Gastrocnemius medialis (tissue), 4 donors: Measurements from ENCODE around the gene GRK6. TPM values are rescaled to one million over a fixed set of nuclear protein-coding genes. Genes with fewer than 3 reads are reported as not detected.

Source experiments
- ATAC-seq, 2 donors: fragments of 150-250 bp; one replicate each; pipeline ENCODE4 v1.9.1; 2016
- DNase-seq, 2 donors: peaks; one replicate each; pipeline ENCODE4 v3.0.0-alpha.2; 2019
- H3K27ac ChIP-seq, 4 donors: fragments of 200-600 bp; sonication (generic); 1 replicate in 1 of 4; 2 replicates in 3 of 4; pipeline ENCODE4 v1.5.1; 2016 to 2018; ENCODE audit warnings: mild to moderate bottlenecking in 2 of 4, moderate library complexity in 1 of 4
- H3K27me3 ChIP-seq, 3 donors: fragments of 200-600 bp; sonication (generic) in 2 of 3; 1 replicate in 1 of 3; 2 replicates in 2 of 3; pipeline versions ENCODE4 v1.5.1 to v1.6.0; 2016 to 2019; ENCODE audit warnings: mild to moderate bottlenecking in 1 of 3, moderate library complexity in 1 of 3
- H3K36me3 ChIP-seq, 2 donors: fragments of 200-600 bp; sonication (generic) in 1 of 2; one replicate each; pipeline ENCODE4 v1.5.1; 2017 to 2018
- H3K4me1 ChIP-seq, 2 donors: fragments of 200-600 bp; sonication (generic) in 1 of 2; one replicate each; pipeline ENCODE4 v1.5.1; 2016 to 2017; ENCODE audit warnings: mild to moderate bottlenecking in 2 of 2
- H3K4me3 ChIP-seq, 4 donors: fragments of 200-600 bp; sonication (generic) in 3 of 4; 1 replicate in 1 of 4; 2 replicates in 3 of 4; pipeline ENCODE4 v1.5.1; 2016 to 2019; ENCODE audit warnings: mild to moderate bottlenecking in 2 of 4
- H3K9me3 ChIP-seq, 3 donors: fragments of 200-600 bp; sonication (generic) in 2 of 3; 1 replicate in 1 of 3; 2 replicates in 2 of 3; pipeline ENCODE4 v1.5.1; 2016 to 2019
- CTCF ChIP-seq, 5 experiments: fragments of 450-650 bp in 3 of 5; fragments of 200-600 bp in 2 of 5; sonication (generic) in 2 of 5; IDR thresholded peaks in 4 of 5; conservative IDR thresholded peaks in 1 of 5; 1 replicate in 4 of 5; 2 replicates in 1 of 5; pipeline ENCODE4 v1.5.1; 2016 to 2019; ENCODE audit warnings: antibody characterized with exemption in 5 of 5, mild to moderate bottlenecking in 3 of 5, moderate library complexity in 3 of 5
- POLR2A ChIP-seq, 2 donors: fragments of 450-650 bp; IDR thresholded peaks; one replicate each; pipeline ENCODE4 v1.6.1; 2017; ENCODE audit warnings: antibody characterized with exemption in 2 of 2, mild to moderate bottlenecking in 2 of 2, moderate library complexity in 2 of 2
- in situ Hi-C, 4 donors: fragments of 200-750 bp; cut with MboI; loops; one replicate each; pipeline versions ENCODE4 v1.15.0 to v1.8.0; 2017; ENCODE audit warnings: low sequenced_read_pairs in 4 of 4
- intact Hi-C: fragments of 100-400 bp; cut with DNase I; formaldehyde crosslinking; loops from one replicate; pipeline ENCODE4 v1.15.1; 2023; ENCODE audit warnings: low total_unique reads
- total RNA-seq, 4 donors: library from RNA; depleted of rRNA; stranded (reverse); fragments of >200 nt; gene quantifications; one replicate each; pipeline versions ENCODE4 v1.1.0 to v1.2.3, GENCODE V29; 2016

GRK6 gene
- total RNA-seq, 4 donors from 2014 or later = 12.7 to 40.5 (median 32.2) TPM

DNA sequence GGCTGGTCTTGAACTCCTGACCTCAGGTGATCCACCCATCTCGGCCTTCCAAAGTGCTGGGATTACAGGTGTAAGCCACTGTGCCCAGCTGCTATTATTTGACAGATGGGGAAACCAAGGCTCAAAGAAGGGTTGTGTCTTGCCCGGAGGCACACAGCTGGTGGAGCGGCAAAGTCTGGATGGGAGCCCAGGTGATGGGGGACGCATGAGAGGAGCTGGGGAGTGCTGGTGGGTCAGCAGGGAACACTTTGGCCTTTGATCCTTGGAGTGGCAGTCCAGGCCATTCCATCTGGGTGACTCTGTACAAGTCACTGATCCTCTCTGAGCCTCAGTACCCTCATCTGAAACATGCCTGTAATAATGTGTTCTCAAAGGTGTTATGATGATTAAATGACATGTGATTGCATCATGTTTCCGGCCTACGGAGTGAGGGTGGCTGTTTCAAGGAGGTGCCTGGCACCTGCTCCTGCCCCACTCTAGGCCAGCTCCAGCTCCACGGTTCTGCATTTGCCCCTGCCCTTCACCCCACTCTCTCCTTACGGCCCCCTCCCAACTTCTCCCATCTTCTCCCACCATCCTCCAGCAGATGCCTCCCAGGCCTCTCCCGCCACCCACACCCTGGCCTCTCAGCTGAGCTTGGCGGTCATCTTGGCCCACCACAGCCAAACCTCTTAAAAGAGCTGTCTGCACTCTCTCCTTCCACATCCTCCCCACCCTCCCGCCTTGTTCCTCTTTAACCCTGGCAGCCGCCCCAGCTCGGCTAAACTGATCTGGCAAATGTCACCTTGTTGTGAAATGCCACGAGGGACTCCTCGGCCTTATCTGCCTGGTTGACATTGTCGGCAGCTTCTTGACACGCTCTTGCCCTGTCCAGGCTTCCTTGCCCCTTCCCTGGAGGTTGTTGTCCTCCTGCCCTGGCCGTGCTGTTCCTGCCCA, 52.5 kb downstream of the GRK6 start:
- DNase-seq (peak; percentile 83 to 92), ATAC-seq (peak; percentile 82 to 88)
- Histone ChIP-seq H3K27me3 (no peaks in the 10 kb centered on the region), H3K4me1 (peaks cover 26 to 50% of the 10 kb centered on the region in 2 donors), H3K9me3 (no peaks in the 10 kb centered on the region), H3K4me3 (no peak overlapping the region), H3K36me3 (peaks cover 0 to 7% of the 10 kb centered on the region in 2 donors), H3K27ac (peak overlapping the region; percentile 81 to 96 (median 87))
- intact Hi-C loops (loop anchor here (1.0 to 2.0 kb wide), 2 partner anchors 18 to 22 kb away; partner anchors contain the start of gene PDLIM7), in situ Hi-C loops (no loop called here)
- no peak for TF ChIP-seq POLR2A (IDR thresholded peaks at IDR 0.05)
- TF ChIP-seq CTCF (IDR thresholded peaks at IDR 0.05 in 4 of 5, conservative IDR thresholded peaks at IDR 0.05 in 1 of 5) = no peak

DNA sequence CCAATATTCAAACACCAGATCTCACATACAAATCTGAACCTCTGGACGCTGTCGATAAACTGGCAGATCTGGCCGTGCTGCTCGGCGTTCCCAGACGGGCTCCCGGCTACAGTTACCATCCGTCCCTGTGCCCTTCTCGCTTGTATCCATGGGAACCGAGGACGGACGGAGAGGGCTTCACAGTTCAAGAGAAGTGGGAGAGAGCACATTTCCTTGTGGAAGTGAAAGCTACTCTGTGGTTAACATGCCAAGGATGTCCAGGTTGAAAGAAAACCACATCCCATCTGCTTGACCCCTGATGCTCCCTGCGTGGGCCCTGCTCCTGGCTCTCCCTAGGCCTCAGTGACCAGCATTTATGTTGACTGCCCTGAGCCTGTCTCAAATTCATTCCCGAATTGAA, 53.3 kb downstream of the GRK6 start:
- H3K4me1 ChIP-seq = peaks cover 34 to 58% of the 10 kb centered on the region in 2 donors
- TF ChIP-seq CTCF (IDR thresholded peaks at IDR 0.05 in 4 of 5, conservative IDR thresholded peaks at IDR 0.05 in 1 of 5) (no peak), POLR2A (IDR thresholded peaks at IDR 0.05) (no peak)
- no peaks in the 10 kb centered on the region for H3K9me3 ChIP-seq
- in situ Hi-C loops = no loop called here
- H3K27me3 ChIP-seq = no peaks in the 10 kb centered on the region
- DNase-seq = no peak
- intact Hi-C loops = loop anchor here (1.0 to 2.0 kb wide), 2 partner anchors 18 to 23 kb away; partner anchors contain the start of gene PDLIM7
- no peak overlapping the region for H3K4me3 ChIP-seq
- H3K27ac ChIP-seq = peak overlapping the region; percentile 81 to 96 (median 87)
- H3K36me3 ChIP-seq = peaks cover 0 to 7% of the 10 kb centered on the region in 2 donors
- peak in 1 of 2 donors; percentile 21 for ATAC-seq

GRCh38 chr5:177482359-177482795, 55.9 kb downstream of the GRK6 start:
- Histone ChIP-seq H3K27ac (peak overlapping the region in 3 of 4 donors; percentile 81 to 96 (median 83)), H3K4me3 (no peak overlapping the region), H3K27me3 (no peaks in the 10 kb centered on the region), H3K4me1 (peaks cover 49 to 70% of the 10 kb centered on the region in 2 donors), H3K36me3 (peaks cover 0 to 12% of the 10 kb centered on the region in 2 donors), H3K9me3 (no peaks in the 10 kb centered on the region)
- TF ChIP-seq POLR2A (IDR thresholded peaks at IDR 0.05) (no peak), CTCF (IDR thresholded peaks at IDR 0.05 in 4 of 5, conservative IDR thresholded peaks at IDR 0.05 in 1 of 5) (no peak)
- DNase-seq (no peak), ATAC-seq (no peak)
- in situ Hi-C loops = no loop called here
- intact Hi-C loops = no loop called here

GRCh38 chr5:177483042-177483441, 56.6 kb downstream of the GRK6 start:
- in situ Hi-C loops = no loop called here
- TF ChIP-seq CTCF (IDR thresholded peaks at IDR 0.05 in 4 of 5, conservative IDR thresholded peaks at IDR 0.05 in 1 of 5) (no peak), POLR2A (IDR thresholded peaks at IDR 0.05) (no peak)
- ATAC-seq (no peak), DNase-seq (no peak)
- H3K36me3 ChIP-seq = peaks cover 0 to 19% of the 10 kb centered on the region in 2 donors
- no peaks in the 10 kb centered on the region for H3K9me3 ChIP-seq
- H3K27ac ChIP-seq = peak overlapping the region; percentile 80 to 84 (median 82)
- H3K27me3 ChIP-seq = no peaks in the 10 kb centered on the region
- no peak overlapping the region for H3K4me3 ChIP-seq
- intact Hi-C loops = no loop called here
- peaks cover 48 to 65% of the 10 kb centered on the region in 2 donors for H3K4me1 ChIP-seq
